ENCODE results near the gene PPARD.

The PPARD gene

DNA sequence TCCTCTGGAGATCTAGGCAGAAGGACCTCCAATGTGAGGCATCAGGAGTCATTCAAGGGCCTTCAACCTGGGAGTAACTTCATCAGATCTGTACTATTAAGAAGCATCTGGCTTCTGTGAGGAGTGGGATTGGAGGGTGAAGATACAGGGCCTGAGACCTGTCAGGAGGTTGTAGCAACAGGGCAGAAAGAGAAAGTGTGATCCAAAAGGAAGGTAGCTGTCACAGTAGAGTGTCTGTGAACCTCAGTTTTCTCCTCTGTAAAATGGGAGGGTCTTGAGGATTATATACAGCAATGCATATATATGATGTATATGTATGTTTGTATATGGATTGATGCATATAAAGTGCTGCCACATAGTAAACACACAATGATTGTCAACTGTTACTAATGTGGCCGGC is 123.3 kb downstream of the PPARD start:
- no peaks in the 10 kb centered on the region for H3K9me3 ChIP-seq (ENCODE audit: control insufficient read depth, insufficient read depth, low read length)
- H3K27ac ChIP-seq (ENCODE audit: low read depth, low read length): no peak overlapping the region
- H3K9ac ChIP-seq (ENCODE audit: low read depth, low read length): no peak overlapping the region
- H3K4me3 ChIP-seq (ENCODE audit: low read depth, low read length): no peak overlapping the region
- H3K27me3 ChIP-seq (ENCODE audit: control insufficient read depth, insufficient read depth, low read length): no peaks in the 10 kb centered on the region
- H3K4me1 ChIP-seq (ENCODE audit: control insufficient read depth, insufficient read depth, low read length): peaks cover 13% of the 10 kb centered on the region
- H3K36me3 ChIP-seq (ENCODE audit: control insufficient read depth, insufficient read depth, low read length): peaks cover 47% of the 10 kb centered on the region

DNA sequence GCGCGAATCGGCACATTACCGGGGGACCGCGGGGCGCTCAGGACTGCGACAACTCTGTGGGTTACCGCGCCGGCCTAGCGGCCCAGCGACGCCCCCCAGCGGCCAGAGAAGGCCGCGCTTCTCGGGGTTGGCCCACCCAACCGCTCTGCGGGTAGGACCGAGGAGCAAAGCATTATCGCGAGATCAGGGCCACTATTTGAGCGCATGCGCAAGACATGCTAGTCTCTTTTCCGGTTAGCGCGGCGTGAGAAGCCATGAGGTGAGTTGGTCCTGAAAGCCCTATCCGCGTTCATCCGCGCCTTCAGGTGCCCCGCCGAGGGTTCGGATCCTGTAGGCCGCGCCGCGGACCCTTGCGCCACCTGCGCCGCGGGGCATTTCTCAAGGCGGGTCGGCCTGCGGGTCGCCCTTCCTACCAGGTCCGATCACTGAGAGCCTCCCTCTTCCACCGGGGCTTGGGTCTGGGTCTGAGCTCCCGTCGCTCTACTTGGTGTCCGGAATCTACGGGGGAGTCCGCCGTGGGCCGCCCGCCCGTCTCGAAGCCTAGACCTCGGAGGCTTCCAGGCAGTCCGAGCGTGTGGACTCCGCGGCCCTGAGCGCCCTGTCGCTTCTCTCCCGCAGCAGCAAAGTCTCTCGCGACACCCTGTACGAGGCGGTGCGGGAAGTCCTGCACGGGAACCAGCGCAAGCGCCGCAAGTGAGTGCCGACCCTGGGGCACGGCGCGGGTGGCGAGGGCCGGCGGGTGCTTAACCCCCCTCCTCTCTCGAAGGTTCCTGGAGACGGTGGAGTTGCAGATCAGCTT is 126.0 kb downstream of the PPARD start, which contains the start of gene RPL10A:
Gene RPL10A (plus strand): TSS at position 221 of the 799 bp plus-strand sequence. CDS start 34 bp downstream, at position 255.
- Histone ChIP-seq H3K27ac (ENCODE audit: low read depth, low read length) (peak within 1 kb of the TSS; percentile 94), H3K27me3 (ENCODE audit: control insufficient read depth, insufficient read depth, low read length) (no peaks in the 10 kb centered on the region), H3K4me3 (ENCODE audit: low read depth, low read length) (peak within 1 kb of the TSS; percentile 99), H3K9ac (ENCODE audit: low read depth, low read length) (peak within 1 kb of the TSS; percentile 99), H3K9me3 (ENCODE audit: control insufficient read depth, insufficient read depth, low read length) (no peaks in the 10 kb centered on the region), H3K36me3 (ENCODE audit: control insufficient read depth, insufficient read depth, low read length) (peaks cover 66% of the 10 kb centered on the region), H3K4me1 (ENCODE audit: control insufficient read depth, insufficient read depth, low read length) (peaks cover 19% of the 10 kb centered on the region)

DNA sequence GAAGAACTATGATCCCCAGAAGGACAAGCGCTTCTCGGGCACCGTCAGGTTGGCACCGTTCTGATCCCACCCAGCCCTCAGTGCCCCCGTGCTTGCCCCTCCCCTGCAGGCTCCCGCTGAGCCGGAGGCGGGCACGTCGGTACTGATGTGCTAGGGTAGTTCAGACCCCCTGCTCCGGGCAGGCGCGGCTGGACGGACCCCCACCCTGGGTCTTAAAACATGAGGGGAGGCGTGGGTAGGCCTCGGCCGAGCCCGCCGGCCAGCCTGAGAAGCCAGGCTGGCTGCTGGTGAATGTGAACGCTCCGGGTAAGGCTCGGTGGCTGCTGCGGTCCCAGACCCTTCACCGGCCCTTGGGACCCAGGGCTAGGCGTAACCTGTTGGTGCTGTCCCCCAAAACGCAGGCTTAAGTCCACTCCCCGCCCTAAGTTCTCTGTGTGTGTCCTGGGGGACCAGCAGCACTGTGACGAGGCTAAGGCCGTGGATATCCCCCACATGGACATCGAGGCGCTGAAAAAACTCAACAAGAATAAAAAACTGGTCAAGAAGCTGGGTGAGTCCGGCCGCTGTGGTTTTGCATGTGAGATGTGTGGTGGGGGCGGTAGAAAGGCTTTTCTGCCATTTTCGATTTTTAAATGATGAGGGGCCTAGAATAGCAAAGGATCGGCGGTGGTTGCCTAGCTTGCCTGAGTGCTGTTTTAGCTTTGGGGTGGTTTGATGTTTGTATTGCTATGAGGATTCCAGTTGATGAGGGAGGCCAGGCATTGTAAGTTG is 126.8 kb downstream of the PPARD start:
- Histone ChIP-seq H3K36me3 (ENCODE audit: control insufficient read depth, insufficient read depth, low read length) (peaks cover 68% of the 10 kb centered on the region), H3K9ac (ENCODE audit: low read depth, low read length) (peak overlapping the region; percentile 99), H3K4me1 (ENCODE audit: control insufficient read depth, insufficient read depth, low read length) (peaks cover 19% of the 10 kb centered on the region), H3K27me3 (ENCODE audit: control insufficient read depth, insufficient read depth, low read length) (no peaks in the 10 kb centered on the region), H3K4me3 (ENCODE audit: low read depth, low read length) (peak overlapping the region; percentile 99), H3K27ac (ENCODE audit: low read depth, low read length) (peak overlapping the region; percentile 94), H3K9me3 (ENCODE audit: control insufficient read depth, insufficient read depth, low read length) (no peaks in the 10 kb centered on the region)

DNA sequence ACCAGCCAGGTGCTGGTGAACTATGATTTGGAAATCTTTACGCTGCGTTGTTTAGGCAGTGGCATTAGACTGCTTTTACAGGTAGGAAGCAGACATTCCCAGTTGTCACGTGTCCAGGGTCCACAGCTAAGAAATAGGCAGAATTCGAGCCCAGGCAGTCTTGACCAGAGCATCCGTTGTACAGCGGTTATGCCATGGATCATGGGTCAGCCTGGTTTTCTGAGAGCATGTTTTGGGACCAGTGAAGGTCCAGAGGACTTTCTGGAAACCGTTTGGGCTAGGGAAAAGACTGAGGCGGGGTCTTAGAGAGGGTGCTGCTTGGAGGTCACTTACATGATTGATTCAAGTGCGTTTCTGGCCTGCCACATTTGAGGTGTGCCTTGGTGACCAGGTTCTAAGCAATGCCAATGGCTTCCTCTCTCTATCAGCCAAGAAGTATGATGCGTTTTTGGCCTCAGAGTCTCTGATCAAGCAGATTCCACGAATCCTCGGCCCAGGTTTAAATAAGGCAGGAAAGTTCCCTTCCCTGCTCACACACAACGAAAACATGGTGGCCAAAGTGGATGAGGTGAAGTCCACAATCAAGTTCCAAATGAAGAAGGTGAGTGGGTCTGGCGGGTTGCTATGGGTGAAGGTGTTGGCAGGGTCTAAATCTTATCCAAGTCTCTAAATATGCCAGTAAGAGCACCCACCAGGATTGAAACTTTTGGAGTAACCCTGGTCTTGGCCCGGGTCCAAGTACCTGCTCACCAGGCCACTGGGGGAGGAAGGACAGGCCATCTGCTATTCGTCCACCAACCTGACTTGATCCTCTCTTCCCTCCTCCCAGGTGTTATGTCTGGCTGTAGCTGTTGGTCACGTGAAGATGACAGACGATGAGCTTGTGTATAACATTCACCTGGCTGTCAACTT is 127.6 kb downstream of the PPARD start:
- no peaks in the 10 kb centered on the region for H3K9me3 ChIP-seq (ENCODE audit: control insufficient read depth, insufficient read depth, low read length)
- H3K36me3 ChIP-seq (ENCODE audit: control insufficient read depth, insufficient read depth, low read length): peaks cover 73% of the 10 kb centered on the region
- peak overlapping the region; percentile 99 for H3K4me3 ChIP-seq (ENCODE audit: low read depth, low read length)
- peak overlapping the region; percentile 99 for H3K9ac ChIP-seq (ENCODE audit: low read depth, low read length)
- no peaks in the 10 kb centered on the region for H3K27me3 ChIP-seq (ENCODE audit: control insufficient read depth, insufficient read depth, low read length)
- peak overlapping the region; percentile 66 for H3K27ac ChIP-seq (ENCODE audit: low read depth, low read length)
- peaks cover 19% of the 10 kb centered on the region for H3K4me1 ChIP-seq (ENCODE audit: control insufficient read depth, insufficient read depth, low read length)

DNA sequence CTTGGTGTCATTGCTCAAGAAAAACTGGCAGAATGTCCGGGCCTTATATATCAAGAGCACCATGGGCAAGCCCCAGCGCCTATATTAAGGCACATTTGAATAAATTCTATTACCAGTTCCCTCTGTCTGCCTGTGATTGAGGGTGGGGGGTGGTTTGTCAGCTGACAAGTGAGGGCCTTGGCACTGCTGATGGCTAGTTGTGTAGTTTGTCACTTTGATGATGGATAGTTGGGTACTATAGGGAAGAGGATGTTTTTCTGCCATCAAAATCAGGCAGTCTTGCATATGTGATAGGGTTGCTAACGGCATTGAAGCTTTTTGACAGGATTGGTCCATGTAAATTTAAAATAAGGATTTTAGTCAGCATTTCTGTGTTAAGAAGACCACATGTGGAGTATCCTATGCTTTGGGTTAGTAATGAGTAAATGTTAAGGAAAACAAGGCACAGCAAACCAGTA is 128.3 kb downstream of the PPARD start:
- Histone ChIP-seq H3K9ac (ENCODE audit: low read depth, low read length) (no peak overlapping the region), H3K27ac (ENCODE audit: low read depth, low read length) (peak overlapping the region; percentile 52), H3K27me3 (ENCODE audit: control insufficient read depth, insufficient read depth, low read length) (no peaks in the 10 kb centered on the region), H3K36me3 (ENCODE audit: control insufficient read depth, insufficient read depth, low read length) (peaks cover 73% of the 10 kb centered on the region), H3K4me1 (ENCODE audit: control insufficient read depth, insufficient read depth, low read length) (peaks cover 19% of the 10 kb centered on the region), H3K9me3 (ENCODE audit: control insufficient read depth, insufficient read depth, low read length) (no peaks in the 10 kb centered on the region), H3K4me3 (ENCODE audit: low read depth, low read length) (peak overlapping the region; percentile 99)

DNA sequence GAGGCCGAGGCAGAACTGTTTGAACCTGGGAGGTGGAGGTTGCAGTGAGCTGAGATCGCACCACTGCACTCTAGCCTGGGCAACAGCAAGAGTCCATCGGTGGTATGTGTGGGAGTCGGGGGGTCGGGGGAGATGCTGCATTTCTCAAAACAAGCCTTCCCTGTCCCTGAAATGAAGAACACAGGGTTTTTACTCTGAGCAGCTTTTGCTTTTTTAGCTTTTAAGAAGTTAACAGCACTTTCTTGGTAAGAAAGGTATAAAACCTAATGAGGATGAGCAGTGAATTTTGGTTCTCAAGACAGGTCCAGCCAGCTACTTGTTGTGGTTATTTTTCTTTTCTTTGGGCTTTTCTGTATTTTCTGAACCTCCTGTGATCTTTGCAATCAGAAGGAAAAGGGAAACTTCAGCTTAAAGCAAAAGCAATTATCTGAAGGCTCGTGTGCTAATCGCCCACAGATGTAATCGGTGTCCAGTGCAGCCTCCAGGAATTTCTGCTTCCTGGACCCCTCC is 129.5 kb downstream of the PPARD start:
- no peak overlapping the region for H3K9ac ChIP-seq (ENCODE audit: low read depth, low read length)
- H3K4me3 ChIP-seq (ENCODE audit: low read depth, low read length): 0 out of 2 replicates have a peak overlapping the region, but pooled peaks have one; percentile 7
- H3K27ac ChIP-seq (ENCODE audit: low read depth, low read length): peak overlapping the region; percentile 52
- peaks cover 19% of the 10 kb centered on the region for H3K4me1 ChIP-seq (ENCODE audit: control insufficient read depth, insufficient read depth, low read length)
- H3K27me3 ChIP-seq (ENCODE audit: control insufficient read depth, insufficient read depth, low read length): no peaks in the 10 kb centered on the region
- peaks cover 61% of the 10 kb centered on the region for H3K36me3 ChIP-seq (ENCODE audit: control insufficient read depth, insufficient read depth, low read length)
- H3K9me3 ChIP-seq (ENCODE audit: control insufficient read depth, insufficient read depth, low read length): no peaks in the 10 kb centered on the region

DNA sequence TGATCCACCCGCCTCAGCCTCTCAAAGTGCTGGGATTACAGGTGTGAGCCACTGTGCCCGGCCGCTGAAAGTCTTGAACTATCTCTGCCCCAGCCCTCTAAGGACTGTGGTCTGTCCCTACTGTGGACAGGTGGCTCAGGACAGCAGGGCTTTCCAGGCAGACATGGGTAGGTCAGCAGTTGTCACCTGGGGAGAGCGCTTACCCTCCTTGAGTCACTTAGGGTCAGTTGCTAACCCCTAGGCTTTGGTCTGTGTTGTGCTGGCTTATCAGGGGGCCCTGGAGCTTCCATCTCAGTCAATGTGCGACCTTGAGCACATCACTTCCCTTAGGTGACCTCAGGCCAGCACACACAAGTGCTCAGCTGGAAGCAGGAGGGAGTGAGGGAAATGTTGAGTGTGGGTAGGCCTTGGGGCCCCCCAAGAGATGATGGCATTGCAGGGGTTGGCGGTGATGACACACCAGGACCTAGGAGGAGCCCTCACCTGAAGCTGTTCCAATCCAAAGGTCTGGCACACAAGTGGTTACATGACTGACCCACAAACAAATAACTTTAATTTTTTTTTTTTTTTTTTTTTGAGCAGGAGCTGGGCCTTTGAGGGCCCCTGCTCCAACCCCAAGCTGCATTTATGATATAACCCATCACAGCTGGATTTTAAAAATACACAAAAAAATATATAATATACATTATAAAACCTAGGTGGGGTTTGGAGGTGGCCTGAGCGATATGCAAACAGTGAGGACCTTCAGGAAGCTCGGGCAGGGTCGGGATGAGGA is 130.9 kb downstream of the PPARD start:
- no peaks in the 10 kb centered on the region for H3K9me3 ChIP-seq (ENCODE audit: control insufficient read depth, insufficient read depth, low read length)
- H3K9ac ChIP-seq (ENCODE audit: low read depth, low read length): no peak overlapping the region
- H3K27me3 ChIP-seq (ENCODE audit: control insufficient read depth, insufficient read depth, low read length): no peaks in the 10 kb centered on the region
- H3K4me3 ChIP-seq (ENCODE audit: low read depth, low read length): no peak overlapping the region
- H3K27ac ChIP-seq (ENCODE audit: low read depth, low read length): peak overlapping the region; percentile 46
- H3K4me1 ChIP-seq (ENCODE audit: control insufficient read depth, insufficient read depth, low read length): peaks cover 20% of the 10 kb centered on the region; the same call in 1 of the 2 replicates
- peaks cover 65% of the 10 kb centered on the region for H3K36me3 ChIP-seq (ENCODE audit: control insufficient read depth, insufficient read depth, low read length)

DNA sequence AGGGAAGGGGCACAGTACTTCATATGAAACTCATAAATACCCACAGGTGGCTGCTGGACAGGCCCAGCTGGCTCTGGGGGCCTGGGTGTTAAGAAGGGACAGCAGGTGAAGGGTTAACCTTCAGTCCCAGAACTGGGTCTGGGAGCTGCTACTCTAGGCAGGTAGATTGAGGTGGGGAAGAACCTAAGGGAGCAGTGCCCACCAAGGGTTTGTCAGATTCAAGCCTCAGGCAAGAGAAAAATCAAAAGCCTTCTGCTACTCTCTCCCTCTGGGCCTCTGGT is 131.4 kb downstream of the PPARD start:
- Histone ChIP-seq H3K4me1 (ENCODE audit: control insufficient read depth, insufficient read depth, low read length) (peaks cover 20% of the 10 kb centered on the region; the same call in 1 of the 2 replicates), H3K9me3 (ENCODE audit: control insufficient read depth, insufficient read depth, low read length) (no peaks in the 10 kb centered on the region), H3K36me3 (ENCODE audit: control insufficient read depth, insufficient read depth, low read length) (peaks cover 65% of the 10 kb centered on the region), H3K9ac (ENCODE audit: low read depth, low read length) (no peak overlapping the region), H3K27ac (ENCODE audit: low read depth, low read length) (peak overlapping the region; percentile 46), H3K4me3 (ENCODE audit: low read depth, low read length) (no peak overlapping the region), H3K27me3 (ENCODE audit: control insufficient read depth, insufficient read depth, low read length) (no peaks in the 10 kb centered on the region)

DNA sequence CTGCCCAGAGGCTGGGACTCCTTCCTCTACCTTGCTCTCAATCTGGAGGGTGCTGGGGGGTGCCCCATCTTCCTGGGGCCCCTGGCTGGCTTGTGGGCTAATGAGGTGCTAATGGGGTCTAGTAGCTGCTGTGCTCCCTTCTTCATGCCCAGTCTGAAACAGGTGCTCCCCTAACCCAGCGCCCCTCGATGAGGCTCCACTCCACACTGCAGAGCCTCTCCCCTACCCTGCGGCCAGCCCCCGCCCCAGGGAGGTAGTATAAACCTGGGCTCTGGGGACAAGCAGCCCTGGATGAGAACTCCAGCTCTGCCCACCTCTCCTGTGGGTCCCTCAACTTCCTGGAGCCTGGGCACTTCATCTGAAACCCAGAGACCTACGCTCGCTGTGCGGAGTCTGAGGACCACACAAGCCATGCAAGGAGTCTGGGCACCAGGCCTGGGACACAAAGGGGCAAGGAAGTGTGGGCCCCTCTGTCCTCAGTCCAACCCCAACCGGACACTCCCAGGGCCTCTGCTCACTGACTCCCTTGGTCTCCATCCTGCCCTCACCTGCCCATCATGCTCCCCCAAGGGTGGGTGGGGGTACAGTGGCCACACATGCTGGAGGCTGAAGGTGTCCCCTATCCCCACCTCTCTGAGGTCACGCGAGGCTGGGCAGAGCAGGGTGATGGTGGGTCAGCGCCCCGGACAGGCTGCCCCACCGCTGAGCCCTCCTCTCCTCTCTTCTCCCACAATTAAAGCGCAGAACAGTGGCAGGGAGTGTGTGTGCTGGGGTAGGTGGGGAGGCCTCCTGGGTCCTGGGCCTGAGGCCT is 132.0 kb downstream of the PPARD start:
- H3K4me1 ChIP-seq (ENCODE audit: control insufficient read depth, insufficient read depth, low read length): peaks cover 20% of the 10 kb centered on the region; the same call in 1 of the 2 replicates
- H3K27me3 ChIP-seq (ENCODE audit: control insufficient read depth, insufficient read depth, low read length): no peaks in the 10 kb centered on the region
- no peaks in the 10 kb centered on the region for H3K9me3 ChIP-seq (ENCODE audit: control insufficient read depth, insufficient read depth, low read length)
- H3K36me3 ChIP-seq (ENCODE audit: control insufficient read depth, insufficient read depth, low read length): peaks cover 63% of the 10 kb centered on the region
- H3K4me3 ChIP-seq (ENCODE audit: low read depth, low read length): no peak overlapping the region
- H3K27ac ChIP-seq (ENCODE audit: low read depth, low read length): peak overlapping the region; percentile 46
- no peak overlapping the region for H3K9ac ChIP-seq (ENCODE audit: low read depth, low read length)
